ENCODE data around the gene TMEM164. TPM values are rescaled to one million over a fixed set of nuclear protein-coding genes. Genes with fewer than 3 reads are reported as not detected.

Gene TMEM164
- total and polyA plus RNA-seq, 2 experiments from 2014 or later = 3.4 to 17.2 TPM

GRCh38 chrX:110133735-110134370, 130.9 kb downstream of the TMEM164 start:
- ATAC-seq (no peak), DNase-seq (ENCODE audit: low spot score) (no peak)
- Mint-ChIP-seq H3K4me3 (no peak overlapping the region), H3K36me3 (ENCODE audit: low read depth) (0 out of 3 replicates have a peak, but pooled peaks cover 6% of the 10 kb centered on the region), H3K27me3 (ENCODE audit: insufficient read depth, low read depth, poor library complexity) (no peaks in the 10 kb centered on the region), H3K27ac (no peak overlapping the region), H3K4me1 (no peaks in the 10 kb centered on the region), H3K9me3 (no peaks in the 10 kb centered on the region)
- TF ChIP-seq EZH2 (IDR thresholded peaks at IDR 0.05; ENCODE audit: low read depth, unreplicated experiment) = no peak
- no peak for TF ChIP-seq ZNF462 (CRISPR knock-in tag; IDR thresholded peaks at IDR 0.05)
- no peak for TF ChIP-seq EZH2phosphoT487 (IDR thresholded peaks at IDR 0.05; ENCODE audit: unreplicated experiment)
- TF ChIP-seq REST (IDR thresholded peaks at IDR 0.05; ENCODE audit: unreplicated experiment) = no peak
- no peak for TF ChIP-seq JUNB (IDR thresholded peaks at IDR 0.05; ENCODE audit: unreplicated experiment)
- TF ChIP-seq CREB1 (CRISPR knock-in tag; IDR thresholded peaks at IDR 0.05; ENCODE audit: low read depth) = no peak
- TF ChIP-seq POLR2AphosphoS5 (IDR thresholded peaks at IDR 0.05; ENCODE audit: low read depth) = no peak
- no peak for TF ChIP-seq STAT1 (IDR thresholded peaks at IDR 0.05; ENCODE audit: unreplicated experiment)
- no peak for TF ChIP-seq ZNF114 (CRISPR knock-in tag; IDR thresholded peaks at IDR 0.05)
- TF ChIP-seq CTCF (conservative IDR thresholded peaks at IDR 0.05; ENCODE audit: low read depth in 2 of 2) = no peak
- Histone ChIP-seq H3K9me2 (ENCODE audit: insufficient read depth) (no peaks in the 10 kb centered on the region), H3K27ac (ENCODE audit: low read depth) (no peak overlapping the region), H3K79me2 (replicated peaks; ENCODE audit: insufficient read depth) (no peaks in the 10 kb centered on the region), H3K36me3 (ENCODE audit: insufficient read depth) (no peaks in the 10 kb centered on the region), H3K4me3 (no peak overlapping the region), H2AFZ (no peak overlapping the region), H4K20me1 (replicated peaks; ENCODE audit: insufficient read depth) (no peaks in the 10 kb centered on the region), H3F3A (replicated peaks; ENCODE audit: low read depth) (no peaks in the 10 kb centered on the region), H3K4me2 (no peak overlapping the region), H3K4me1 (ENCODE audit: insufficient read depth) (no peaks in the 10 kb centered on the region), H3K27me3 (ENCODE audit: insufficient read depth) (no peaks in the 10 kb centered on the region)
